K562 (cell line): ENCODE results near the gene CDC27. TPM values are rescaled to one million over a fixed set of nuclear protein-coding genes. Genes with fewer than 3 reads are reported as not detected.

Experiments
- BDP1 ChIP-seq: IDR thresholded peaks from 3 replicates; pipeline ENCODE4 v1.6.1; 2011; ENCODE audit not compliant: insufficient read length, insufficient read depth
- DPF2 ChIP-seq: fragments of 450-650 bp; IDR thresholded peaks from 2 replicates; pipeline ENCODE4 v1.6.1; 2016
- EP300 ChIP-seq: IDR thresholded peaks from 2 replicates; pipeline ENCODE4 v1.6.1; 2012; ENCODE audit warnings: low read length, improper control_type of control experiment
- GTF2E2 ChIP-seq: fragments of 200-800 bp; sonication (Bioruptor generic); IDR thresholded peaks from 2 replicates; pipeline ENCODE4 v1.6.1; 2016; ENCODE audit warnings: missing genetic modification characterization, missing compliant biosample characterization
- KDM5B ChIP-seq: fragments of 200-600 bp; sonication (generic); IDR thresholded peaks from 2 replicates; pipeline ENCODE4 v1.6.1; 2012; ENCODE audit warnings: low read depth, mild to moderate bottlenecking, moderate library complexity, low read length, control low read depth, inconsistent platforms; ENCODE audit not compliant: insufficient replicate concordance
- MTA1 ChIP-seq: fragments of 450-650 bp; IDR thresholded peaks from 2 replicates; pipeline ENCODE4 v1.6.1; 2017; ENCODE audit warnings: borderline replicate concordance
- NR2C2 ChIP-seq, 2 experiments: fragments of 200-800 bp in 1 of 2; sonication (Bioruptor generic) in 1 of 2; sonication (generic) in 1 of 2; formaldehyde crosslinking in 1 of 2; IDR thresholded peaks; 2 replicates each; pipeline versions ENCODE4 v1.6.1 to v1.8.0; 2016 to 2022; ENCODE audit warnings: mild to moderate bottlenecking in 1 of 2, missing compliant biosample characterization in 1 of 2, missing genetic modification characterization in 1 of 2, missing genetic modification reagents in 1 of 2
- PKNOX1 ChIP-seq: fragments of 450-650 bp; IDR thresholded peaks from 2 replicates; pipeline ENCODE4 v1.6.1; 2016
- RNF2 ChIP-seq: sonication (generic); IDR thresholded peaks from 2 replicates; pipeline ENCODE4 v1.6.1; 2016
- SMARCC2 ChIP-seq: fragments of 450-650 bp; IDR thresholded peaks from 2 replicates; pipeline ENCODE4 v1.6.1; 2017; ENCODE audit warnings: antibody characterized with exemption, moderate library complexity, mild to moderate bottlenecking, low read depth
- VEZF1 ChIP-seq: fragments of 200-800 bp; sonication (Bioruptor generic); IDR thresholded peaks from 2 replicates; pipeline ENCODE4 v1.6.1; 2017; ENCODE audit warnings: missing genetic modification characterization, missing compliant biosample characterization
- YY1 ChIP-seq, 3 experiments: IDR thresholded peaks; 2 replicates each; pipeline ENCODE4 v1.6.1; 2011; ENCODE audit warnings: low read length in 2 of 3, mild to moderate bottlenecking in 2 of 3, moderate library complexity in 2 of 3, borderline replicate concordance in 1 of 3, control low read depth in 1 of 3, low read depth in 1 of 3; ENCODE audit not compliant: insufficient read depth in 3 of 3, insufficient replicate concordance in 2 of 3, control insufficient read depth in 1 of 3, insufficient read length in 1 of 3; ENCODE audit errors: extremely low read depth in 1 of 3
- ZBTB26 ChIP-seq: fragments of 450-650 bp; formaldehyde crosslinking; IDR thresholded peaks from 2 replicates; pipeline ENCODE4 v1.4.0; 2022; ENCODE audit warnings: missing genetic modification characterization
- ZNF318 ChIP-seq, 2 experiments: fragments of 450-650 bp; IDR thresholded peaks; 2 replicates each; pipeline ENCODE4 v1.6.1; 2016; ENCODE audit warnings: mild to moderate bottlenecking in 2 of 2, borderline replicate concordance in 1 of 2, low read depth in 1 of 2, moderate library complexity in 1 of 2
- polyA plus RNA-seq, 8 experiments: library from polyadenylated mRNA; depleted of rRNA in 4 of 8; stranded (reverse) in 5 of 8; unstranded in 3 of 8; fragments of >200 nt; fragmentation: Nextera tagmentation in 2 of 8; fragmentation: Illumina TruSeq in 1 of 8; extraction: Ambion mirVana in 2 of 8; extraction: Trizol in 1 of 8; gene quantifications; 2 replicates each; pipeline versions ENCODE4 v1.2.1 to v1.2.3, GENCODE V29; 2011 to 2014; ENCODE audit warnings: inconsistent platforms in 1 of 8, missing spikeins in 1 of 8
- total RNA-seq, 7 experiments: library from RNA; depleted of rRNA in 6 of 7; stranded (reverse); fragments of >200 nt in 6 of 7; fragmentation: Illumina TruSeq in 2 of 7; extraction: Trizol in 2 of 7; gene quantifications; 2 replicates each; pipeline versions ENCODE4 v1.2.1 to v1.2.3, GENCODE V29; 2011 to 2021; ENCODE audit warnings: low replicate concordance in 1 of 7

CDC27 gene
- total and polyA plus RNA-seq, 9 of the 15 experiments (the other 6 are each of a cell fraction or from before 2014, with no cell fraction given) = 28.6 to 155 (median 94.1) TPM

- TF ChIP-seq NR2C2 (CRISPR knock-in tag; IDR thresholded peaks at IDR 0.05) (no peak), NR2C2 (tag; IDR thresholded peaks at IDR 0.05) (no peak), VEZF1 (CRISPR knock-in tag) (no peak), EP300 (peak; percentile 42; the same call in 1 of the 2 replicates), ZNF318 (IDR thresholded peaks at IDR 0.05; ENCODE audit: borderline replicate concordance in 1 of 2, low read depth in 1 of 2) (no peak), DPF2 (peak; percentile 75), ZBTB26 (CRISPR knock-in tag) (no peak), YY1 (IDR thresholded peaks at IDR 0.05; ENCODE audit: borderline replicate concordance in 1 of 3, control insufficient read depth in 1 of 3, extremely low read depth in 1 of 3, insufficient read depth in 3 of 3, insufficient read length in 1 of 3, insufficient replicate concordance in 2 of 3, low read depth in 1 of 3, low read length in 2 of 3) (peak; percentile 10 to 88 (median 41)), GTF2E2 (tag) (no peak), MTA1 (0 out of 2 replicates have a peak, but pooled peaks have one; percentile 46), BDP1 (no peak), SMARCC2 (peak; percentile 31; the same call in 1 of the 2 replicates), PKNOX1 (peak; percentile 91), RNF2 (0 out of 2 replicates have a peak, but pooled peaks have one; percentile 24), KDM5B (no peak)
Measured at GRCh38 chr17:47213540-47213939, 24.4 kb upstream of the CDC27 start (continued).
